Measurements from ENCODE around the gene ARPC1B. TPM values are rescaled to one million over a fixed set of nuclear protein-coding genes. Genes with fewer than 3 reads are reported as not detected.

ARPC1B gene
- total RNA-seq, 1 donor from 2014 or later: 175 TPM

GRCh38 chr7:99372275-99373090, 2.0 kb upstream of the ARPC1B start:
- Histone ChIP-seq H3K4me1 (ENCODE audit: insufficient read depth, low read length) (peaks cover 3% of the 10 kb centered on the region), H3K36me3 (ENCODE audit: insufficient read depth, low read length) (peaks cover 3% of the 10 kb centered on the region), H3K27me3 (ENCODE audit: insufficient read depth, low read length) (no peaks in the 10 kb centered on the region), H3K4me3 (ENCODE audit: insufficient read depth, low read depth, low read length) (no peak overlapping the region), H3K9me3 (ENCODE audit: insufficient read depth, low read depth, low read length) (no peaks in the 10 kb centered on the region), H4K20me1 (ENCODE audit: insufficient read depth, low read length) (peaks cover 24% of the 10 kb centered on the region), H3K4me2 (ENCODE audit: low read length) (peak overlapping the region; percentile 15), H3K9ac (ENCODE audit: low read length) (no peak overlapping the region), H2AFZ (ENCODE audit: low read depth, low read length) (no peak overlapping the region), H3K27ac (ENCODE audit: low read depth, low read length) (no peak overlapping the region), H3K79me2 (ENCODE audit: insufficient read depth, low read length) (peaks cover 19% of the 10 kb centered on the region)
- TF ChIP-seq CTCF (IDR thresholded peaks at IDR 0.05; ENCODE audit: insufficient read depth, low read depth, low read length) (no peak), EZH2 (IDR thresholded peaks at IDR 0.05; ENCODE audit: insufficient read depth, low read length) (no peak)
- peak overlapping the region; percentile 79 for H3K4me3 Mint-ChIP-seq (ENCODE audit: unreplicated experiment)
- no peaks in the 10 kb centered on the region for H3K27me3 Mint-ChIP-seq (ENCODE audit: low read depth, unreplicated experiment)
- no peak for DNase-seq (ENCODE audit: low read depth)
- no peaks in the 10 kb centered on the region for H3K9me3 Mint-ChIP-seq (ENCODE audit: unreplicated experiment)
- FAIRE-seq: no peak
- peaks cover 3% of the 10 kb centered on the region for H3K4me1 Mint-ChIP-seq (ENCODE audit: low read depth, unreplicated experiment)
- peak overlapping the region; percentile 53 for H3K27ac Mint-ChIP-seq (ENCODE audit: unreplicated experiment)
- H3K36me3 Mint-ChIP-seq (ENCODE audit: low read depth, unreplicated experiment): no peaks in the 10 kb centered on the region

- Mint-ChIP-seq H3K27me3 (ENCODE audit: low read depth, unreplicated experiment) (no peaks in the 10 kb centered on the region), H3K27ac (ENCODE audit: unreplicated experiment) (peak overlapping the region; percentile 53), H3K36me3 (ENCODE audit: low read depth, unreplicated experiment) (no peaks in the 10 kb centered on the region), H3K9me3 (ENCODE audit: unreplicated experiment) (no peaks in the 10 kb centered on the region), H3K4me1 (ENCODE audit: low read depth, unreplicated experiment) (peaks cover 3% of the 10 kb centered on the region), H3K4me3 (ENCODE audit: unreplicated experiment) (peak overlapping the region; percentile 79)
- Histone ChIP-seq H2AFZ (ENCODE audit: low read depth, low read length) (peak overlapping the region; percentile 78), H3K27me3 (ENCODE audit: insufficient read depth, low read length) (no peaks in the 10 kb centered on the region), H3K4me1 (ENCODE audit: insufficient read depth, low read length) (peaks cover 3% of the 10 kb centered on the region), H4K20me1 (ENCODE audit: insufficient read depth, low read length) (peaks cover 31% of the 10 kb centered on the region), H3K79me2 (ENCODE audit: insufficient read depth, low read length) (peaks cover 21% of the 10 kb centered on the region), H3K36me3 (ENCODE audit: insufficient read depth, low read length) (peaks cover 6% of the 10 kb centered on the region), H3K4me3 (ENCODE audit: insufficient read depth, low read depth, low read length) (peak overlapping the region; percentile 70), H3K9me3 (ENCODE audit: insufficient read depth, low read depth, low read length) (no peaks in the 10 kb centered on the region), H3K27ac (ENCODE audit: low read depth, low read length) (no peak overlapping the region), H3K9ac (ENCODE audit: low read length) (peak overlapping the region; percentile 74), H3K4me2 (ENCODE audit: low read length) (peak overlapping the region; percentile 93)
- TF ChIP-seq CTCF (IDR thresholded peaks at IDR 0.05; ENCODE audit: insufficient read depth, low read depth, low read length) (no peak), EZH2 (IDR thresholded peaks at IDR 0.05; ENCODE audit: insufficient read depth, low read length) (no peak)
- no peak for FAIRE-seq
- no peak for DNase-seq (ENCODE audit: low read depth)
Observed at GRCh38 chr7:99373091-99374066, 1.2 kb upstream of the ARPC1B start.
